Thymus (tissue), 11 donors: Measurements from ENCODE around the gene SDHAF2. TPM values are rescaled to one million over a fixed set of nuclear protein-coding genes. Genes with fewer than 3 reads are reported as not detected.
"Not testable (repeated sequence)": the region's sequence is repeated elsewhere in the genome, so short reads cannot be mapped to it uniquely, and the experiment has no call there.

ENCODE experiments used
- DNase-seq, 9 donors: peaks; one replicate each; pipeline ENCODE4 v3.0.0-alpha.2; 2013; ENCODE audit warnings: low spot score in 9 of 9, low read depth in 6 of 9, missing footprints in 1 of 9
- H3K27ac ChIP-seq, 2 donors: one replicate each; pipeline ENCODE4 v1.5.1; 2013; ENCODE audit warnings: control low read depth in 1 of 2, low read depth in 1 of 2, low read length in 1 of 2, mild to moderate bottlenecking in 1 of 2, moderate library complexity in 1 of 2
- H3K27me3 ChIP-seq, 2 donors: one replicate each; pipeline ENCODE4 v1.5.1; 2013; ENCODE audit warnings: low read length in 1 of 2; ENCODE audit not compliant: control insufficient read depth in 2 of 2, insufficient read depth in 1 of 2
- H3K36me3 ChIP-seq, 2 donors: one replicate each; pipeline ENCODE4 v1.5.1; 2013; ENCODE audit warnings: low read length in 1 of 2, mild to moderate bottlenecking in 1 of 2, moderate library complexity in 1 of 2; ENCODE audit not compliant: control insufficient read depth in 2 of 2, insufficient read depth in 2 of 2
- H3K4me1 ChIP-seq, 2 donors: one replicate each; pipeline ENCODE4 v1.5.1; 2013; ENCODE audit warnings: low read length in 2 of 2; ENCODE audit not compliant: control insufficient read depth in 2 of 2, insufficient read depth in 2 of 2
- H3K4me3 ChIP-seq, 2 donors: one replicate each; pipeline ENCODE4 v1.5.1; 2013; ENCODE audit warnings: low read length in 2 of 2, control low read depth in 1 of 2, mild to moderate bottlenecking in 1 of 2
- H3K9me3 ChIP-seq, 2 donors: one replicate each; pipeline ENCODE4 v1.5.1; 2013; ENCODE audit warnings: low read length in 1 of 2, mild to moderate bottlenecking in 1 of 2; ENCODE audit not compliant: control insufficient read depth in 2 of 2, insufficient read depth in 1 of 2
- WGBS: extraction: QIAGEN DNeasy Blood & Tissue Kit; methylation state at CpG from one replicate; pipeline ENCODE4 v1.1.7; 2013; 5-methylcytosine and 5-hydroxymethylcytosine counted together
- polyA plus RNA-seq: library from polyadenylated mRNA; stranded (reverse); fragments of 200-250 nt; gene quantifications from one replicate; pipeline ENCODE4 v1.2.3, GENCODE V29; 2013
- total RNA-seq: library from RNA; stranded (reverse); fragments of 120-200 nt; gene quantifications from one replicate; pipeline ENCODE4 v1.2.4, GENCODE V29; 2013
- donor health status: healthy.

SDHAF2 gene
- total and polyA plus RNA-seq, 2 donors = 34.8 to 59.9 TPM

DNA sequence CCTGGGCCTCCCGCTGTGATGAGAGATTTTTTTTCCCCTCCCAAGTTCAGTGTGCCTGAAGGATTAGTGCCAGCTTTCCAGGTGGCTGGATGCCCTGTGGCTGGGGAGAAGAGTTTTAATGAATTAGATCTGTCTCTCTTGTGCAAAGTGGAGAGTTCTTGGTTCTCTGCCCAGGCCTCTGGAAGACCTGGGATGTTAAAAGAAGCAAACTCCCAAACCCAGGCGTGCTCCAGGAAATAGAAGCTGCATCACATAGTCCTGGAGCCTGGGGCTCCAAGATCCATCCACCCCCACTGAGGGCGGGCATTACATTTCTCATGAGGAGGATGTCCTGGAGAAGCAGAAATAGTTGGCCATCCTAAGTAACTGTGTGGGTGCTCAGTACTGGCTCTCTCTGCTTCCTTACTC, 30.6 kb downstream of the SDHAF2 start:
- H3K36me3 ChIP-seq = peaks cover 6 to 8% of the 10 kb centered on the region in 2 donors
- no peak for DNase-seq
- H3K9me3 ChIP-seq = no peaks in the 10 kb centered on the region
- no peaks in the 10 kb centered on the region for H3K4me1 ChIP-seq
- 98% methylated on average over 3 of the region's 3 CpGs for WGBS
- no peaks in the 10 kb centered on the region for H3K27me3 ChIP-seq
- H3K27ac ChIP-seq = no peak overlapping the region
- no peak overlapping the region for H3K4me3 ChIP-seq

DNA sequence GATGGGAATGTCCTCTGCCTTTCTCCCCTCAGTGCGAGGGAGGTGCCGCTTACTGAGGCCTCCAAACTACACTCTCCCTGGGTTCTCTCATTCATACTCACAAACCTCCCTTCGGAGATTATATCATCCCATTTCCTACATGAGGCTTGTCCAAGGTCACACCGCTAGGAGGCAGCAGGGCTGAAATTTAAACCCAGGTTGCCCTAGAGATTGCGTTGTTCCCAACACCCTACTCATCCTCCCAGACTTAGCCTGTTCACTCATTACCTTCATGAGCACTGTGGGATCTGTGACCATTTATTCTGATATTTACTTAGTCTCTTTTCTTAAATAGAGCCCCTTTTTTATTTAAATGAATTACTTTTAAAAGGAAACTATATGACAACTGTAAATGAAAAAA, 31.1 kb downstream of the SDHAF2 start:
- 96% methylated on average over 5 of the region's 5 CpGs for WGBS
- no peak overlapping the region for H3K4me3 ChIP-seq
- H3K9me3 ChIP-seq = no peaks in the 10 kb centered on the region
- peaks cover 3% of the 10 kb centered on the region in 2 donors for H3K36me3 ChIP-seq
- H3K27me3 ChIP-seq = no peaks in the 10 kb centered on the region
- H3K4me1 ChIP-seq = no peaks in the 10 kb centered on the region
- no peak overlapping the region for H3K27ac ChIP-seq
- DNase-seq = no peak

DNA sequence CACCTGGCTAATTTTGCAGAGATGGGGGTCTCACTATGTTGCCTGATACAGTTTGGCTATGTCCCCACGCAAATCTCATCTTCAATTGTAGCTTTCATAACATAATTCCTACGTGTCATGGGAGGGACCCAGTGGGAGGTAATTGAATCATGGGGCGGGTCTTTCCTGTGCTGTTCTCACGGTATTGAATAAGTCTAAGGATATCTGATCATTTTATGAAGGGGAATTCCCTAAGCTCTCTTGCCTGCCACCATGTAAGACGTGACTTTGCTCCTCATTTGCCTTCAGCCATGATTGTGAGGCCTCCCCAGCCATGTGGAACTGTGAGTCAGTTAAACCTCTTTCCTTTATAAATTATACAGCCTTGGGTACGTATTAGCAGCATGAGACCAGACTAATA, 37.7 kb downstream of the SDHAF2 start:
- not testable (repeated sequence) for H3K4me3 ChIP-seq, H3K27ac ChIP-seq, H3K4me1 ChIP-seq, H3K9me3 ChIP-seq, H3K27me3 ChIP-seq, DNase-seq
- 95% methylated on average over 6 of the region's 6 CpGs for WGBS
- peaks cover 6 to 10% of the 10 kb centered on the region in 2 donors for H3K36me3 ChIP-seq

DNA sequence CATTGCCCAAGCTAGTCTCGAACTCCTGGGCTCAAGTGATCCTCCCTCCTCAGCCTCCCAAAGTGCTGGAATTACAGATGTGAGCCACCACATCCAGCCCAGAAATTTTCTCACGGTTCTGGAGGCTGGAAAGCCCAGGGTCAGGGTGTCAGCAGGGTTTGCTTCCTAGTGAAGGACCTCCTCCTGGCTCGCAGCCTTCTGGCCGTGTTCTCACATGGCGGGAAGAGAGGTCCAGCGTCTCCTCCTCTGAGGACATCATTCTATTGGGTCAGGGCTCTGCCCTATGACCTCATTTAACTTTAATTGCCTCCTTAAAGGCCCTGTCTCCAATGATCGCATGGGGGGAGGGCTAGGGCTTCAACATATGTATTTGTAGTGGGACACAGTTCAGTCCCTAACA, 38.1 kb downstream of the SDHAF2 start:
- 96% methylated on average over 7 of the region's 7 CpGs for WGBS
- peaks cover 9 to 10% of the 10 kb centered on the region in 2 donors for H3K36me3 ChIP-seq

DNA sequence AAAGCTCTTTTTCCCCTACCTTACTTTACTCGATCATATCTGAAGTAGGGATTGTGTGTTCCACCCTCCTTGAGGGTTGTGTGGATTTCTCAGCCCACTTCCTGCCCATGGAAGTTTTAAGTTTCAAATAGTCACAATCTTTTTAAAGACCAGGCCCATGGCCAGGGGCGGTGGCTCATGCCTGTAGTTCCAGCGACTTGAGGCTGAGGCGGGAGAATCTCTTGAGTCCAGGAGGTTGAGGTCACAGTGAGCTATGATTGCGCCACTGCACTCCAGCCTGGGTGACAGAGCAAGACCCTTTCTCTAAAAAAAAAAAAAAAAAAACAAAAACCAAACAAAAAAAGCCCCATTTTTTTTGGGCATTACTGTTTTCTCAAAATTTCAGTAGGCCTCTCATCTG, 42.4 kb downstream of the SDHAF2 start:
- peak overlapping the region in 1 of 2 donors; percentile 34 for H3K27ac ChIP-seq
- H3K27me3 ChIP-seq = no peaks in the 10 kb centered on the region
- 93% methylated on average over 5 of the region's 5 CpGs for WGBS
- no peak for DNase-seq
- H3K4me3 ChIP-seq = no peak overlapping the region
- peaks cover 0 to 3% of the 10 kb centered on the region in 2 donors for H3K4me1 ChIP-seq
- H3K9me3 ChIP-seq = no peaks in the 10 kb centered on the region
- peaks cover 12 to 15% of the 10 kb centered on the region in 2 donors for H3K36me3 ChIP-seq

More for the DNA sequence above, 38.1 kb downstream of the SDHAF2 start:
- Histone ChIP-seq H3K27ac (no peak overlapping the region), H3K4me3 (no peak overlapping the region), H3K9me3 (no peaks in the 10 kb centered on the region), H3K27me3 (no peaks in the 10 kb centered on the region), H3K4me1 (peaks cover 0 to 3% of the 10 kb centered on the region in 2 donors)
- no peak for DNase-seq

DNA sequence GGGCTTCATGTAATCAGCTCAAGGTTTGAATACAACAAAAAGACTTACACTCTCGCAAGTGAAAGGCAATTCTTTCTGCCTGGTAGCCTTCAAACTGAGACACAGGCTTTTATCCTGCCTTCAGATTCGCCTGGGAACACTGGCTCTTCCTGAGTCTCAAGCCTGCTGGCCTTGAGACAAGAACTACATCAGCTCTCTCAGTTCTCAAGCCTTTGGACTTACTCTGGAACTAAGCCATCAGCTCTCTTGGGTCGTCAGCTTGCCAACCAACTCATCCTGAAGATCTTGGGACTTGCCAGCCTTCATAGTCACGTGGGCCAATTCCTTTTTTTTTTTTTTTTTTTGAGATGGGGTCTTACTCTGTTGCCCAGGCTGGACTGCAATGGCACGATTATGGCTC, 42.9 kb downstream of the SDHAF2 start:
- no peak for DNase-seq
- WGBS = 96% methylated on average over 5 of the region's 5 CpGs
- Histone ChIP-seq H3K4me1 (peaks cover 0 to 3% of the 10 kb centered on the region in 2 donors), H3K27me3 (peaks cover 0 to 2% of the 10 kb centered on the region in 2 donors), H3K9me3 (no peaks in the 10 kb centered on the region), H3K4me3 (no peak overlapping the region), H3K36me3 (peaks cover 12 to 15% of the 10 kb centered on the region in 2 donors), H3K27ac (peak overlapping the region in 1 of 2 donors; percentile 18)

DNA sequence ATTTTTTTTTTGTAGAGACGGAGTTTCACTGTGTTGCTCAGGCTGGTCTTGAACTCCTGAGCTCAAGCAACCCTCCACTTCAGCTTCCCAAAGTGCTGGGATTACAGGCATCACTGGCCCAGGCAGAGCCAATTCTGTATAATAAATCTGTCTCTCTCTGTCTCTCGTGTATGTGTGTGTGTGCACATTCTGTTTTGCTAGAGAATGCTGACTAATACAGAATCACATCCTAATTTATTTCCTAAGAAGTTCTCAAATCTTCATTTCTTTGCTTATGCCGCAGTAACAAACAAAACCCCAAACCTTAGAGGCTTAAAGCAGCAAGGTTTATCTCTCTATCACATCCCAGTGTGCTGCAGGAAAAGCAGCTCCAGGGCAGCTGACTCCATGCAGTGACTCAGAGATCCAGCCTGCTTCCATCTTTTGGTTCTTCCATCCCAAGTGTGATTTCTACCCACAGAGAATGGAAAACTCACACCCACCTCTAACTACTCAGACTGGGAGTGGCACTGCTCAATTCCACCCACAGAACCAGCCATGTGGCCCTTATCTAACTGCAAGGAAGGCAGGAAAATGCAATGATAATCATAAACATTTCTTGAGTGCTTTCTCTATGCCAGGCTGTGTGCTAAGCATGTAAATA, 43.6 kb downstream of the SDHAF2 start:
- H3K9me3 ChIP-seq = no peaks in the 10 kb centered on the region
- H3K27ac ChIP-seq = no peak overlapping the region
- no peak overlapping the region for H3K4me3 ChIP-seq
- DNase-seq = no peak
- H3K4me1 ChIP-seq = peaks cover 0 to 3% of the 10 kb centered on the region in 2 donors
- WGBS = 94% methylated on average over 3 of the region's 3 CpGs
- peaks cover 12 to 15% of the 10 kb centered on the region in 2 donors for H3K36me3 ChIP-seq
- peaks cover 0 to 5% of the 10 kb centered on the region in 2 donors for H3K27me3 ChIP-seq

DNA sequence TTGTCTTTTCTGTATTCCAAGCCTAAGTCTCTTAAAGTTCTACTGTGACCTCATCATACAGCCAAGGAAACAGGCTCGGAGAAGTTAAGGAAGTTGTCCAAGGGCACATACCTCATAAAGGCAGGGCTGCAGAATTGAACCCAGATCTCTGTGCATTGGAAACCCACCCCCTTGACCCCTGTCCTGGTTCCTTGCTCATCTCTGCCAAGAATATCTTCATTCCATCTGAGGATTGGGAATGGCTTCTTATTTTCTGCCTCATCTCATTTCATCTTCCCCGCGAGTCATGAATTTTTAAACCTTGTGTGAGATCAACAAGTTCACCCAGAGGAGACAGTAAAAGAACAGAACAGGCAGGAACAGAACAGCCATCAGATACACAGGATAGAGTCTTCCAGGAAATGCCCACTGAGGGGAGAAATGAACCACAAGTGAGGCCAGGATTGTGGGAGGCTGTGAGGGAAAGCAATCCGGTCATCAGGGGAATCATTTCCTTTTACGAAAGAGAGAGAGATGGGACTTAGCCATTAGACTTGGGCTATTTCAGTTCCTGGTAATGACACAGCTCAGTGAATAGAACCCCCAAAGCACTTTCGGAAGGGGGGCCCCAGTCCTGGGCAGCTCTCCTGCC, 44.2 kb downstream of the SDHAF2 start:
- Histone ChIP-seq H3K27ac (no peak overlapping the region), H3K4me3 (no peak overlapping the region), H3K4me1 (peaks cover 0 to 3% of the 10 kb centered on the region in 2 donors), H3K27me3 (peaks cover 0 to 5% of the 10 kb centered on the region in 2 donors), H3K36me3 (peaks cover 12 to 13% of the 10 kb centered on the region in 2 donors), H3K9me3 (no peaks in the 10 kb centered on the region)
- no peak for DNase-seq
- whole genome bisulfite sequencing = 96% methylated on average over 6 of the region's 6 CpGs

DNA sequence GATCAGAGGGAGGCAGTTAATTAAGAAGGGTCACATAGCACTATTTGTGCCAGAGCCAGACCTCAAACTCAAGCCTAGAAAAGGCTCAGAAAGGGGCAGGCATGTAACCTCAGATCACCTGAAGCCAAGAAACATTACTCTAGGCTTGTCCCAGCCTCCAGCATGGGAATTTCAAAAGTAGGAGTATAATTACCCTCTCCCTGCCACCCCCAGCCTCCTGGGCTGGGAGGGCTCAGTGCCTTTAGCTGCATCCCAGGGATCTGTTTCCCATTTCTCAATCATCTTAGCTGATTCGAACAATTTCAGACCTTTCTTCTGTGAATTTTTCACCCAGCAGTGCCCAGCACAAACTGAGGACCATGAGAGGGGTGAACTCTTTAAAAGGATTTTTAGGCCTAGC, 45.5 kb downstream of the SDHAF2 start:
- H3K9me3 ChIP-seq = no peaks in the 10 kb centered on the region
- H3K36me3 ChIP-seq = peaks cover 9 to 12% of the 10 kb centered on the region in 2 donors
- no peak overlapping the region for H3K27ac ChIP-seq
- no peak overlapping the region for H3K4me3 ChIP-seq
- peaks cover 0 to 3% of the 10 kb centered on the region in 2 donors for H3K4me1 ChIP-seq
- WGBS = 94% methylated on average over 1 of the region's 1 CpG
- no peak for DNase-seq
- H3K27me3 ChIP-seq = peaks cover 0 to 5% of the 10 kb centered on the region in 2 donors
